Measurements from ENCODE around the gene TEX51.

GRCh38 chr2:126886211-126886915 lies 12.3 kb upstream of the TEX51 start:
- TF ChIP-seq, protein P1, sequence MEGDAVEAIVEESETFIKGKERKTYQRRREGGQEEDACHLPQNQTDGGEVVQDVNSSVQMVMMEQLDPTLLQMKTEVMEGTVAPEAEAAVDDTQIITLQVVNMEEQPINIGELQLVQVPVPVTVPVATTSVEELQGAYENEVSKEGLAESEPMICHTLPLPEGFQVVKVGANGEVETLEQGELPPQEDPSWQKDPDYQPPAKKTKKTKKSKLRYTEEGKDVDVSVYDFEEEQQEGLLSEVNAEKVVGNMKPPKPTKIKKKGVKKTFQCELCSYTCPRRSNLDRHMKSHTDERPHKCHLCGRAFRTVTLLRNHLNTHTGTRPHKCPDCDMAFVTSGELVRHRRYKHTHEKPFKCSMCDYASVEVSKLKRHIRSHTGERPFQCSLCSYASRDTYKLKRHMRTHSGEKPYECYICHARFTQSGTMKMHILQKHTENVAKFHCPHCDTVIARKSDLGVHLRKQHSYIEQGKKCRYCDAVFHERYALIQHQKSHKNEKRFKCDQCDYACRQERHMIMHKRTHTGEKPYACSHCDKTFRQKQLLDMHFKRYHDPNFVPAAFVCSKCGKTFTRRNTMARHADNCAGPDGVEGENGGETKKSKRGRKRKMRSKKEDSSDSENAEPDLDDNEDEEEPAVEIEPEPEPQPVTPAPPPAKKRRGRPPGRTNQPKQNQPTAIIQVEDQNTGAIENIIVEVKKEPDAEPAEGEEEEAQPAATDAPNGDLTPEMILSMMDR (IDR thresholded peaks at IDR 0.05; ENCODE audit: low read depth, low read length): no peak
- no peak for TF ChIP-seq EZH2phosphoT487 (IDR thresholded peaks at IDR 0.05; ENCODE audit: low read depth)

All from OCI-LY3 (cell line).